Measurements from ENCODE around the gene WDR72.

- TF ChIP-seq POLR2A (IDR thresholded peaks at IDR 0.05; ENCODE audit: low read length) = no peak
- TF ChIP-seq GATA1 (IDR thresholded peaks at IDR 0.05; ENCODE audit: low read depth, low read length) = no peak
Measured at GRCh38 chr15:53625260-53625659, 134.2 kb downstream of the WDR72 start.

Measured in erythroblast (primary cell).